Measurements from ENCODE around the gene ELANE.
"Not testable (repeated sequence)": the region's sequence is repeated elsewhere in the genome, so short reads cannot be mapped to it uniquely, and the experiment has no call there.

The ELANE gene

DNA sequence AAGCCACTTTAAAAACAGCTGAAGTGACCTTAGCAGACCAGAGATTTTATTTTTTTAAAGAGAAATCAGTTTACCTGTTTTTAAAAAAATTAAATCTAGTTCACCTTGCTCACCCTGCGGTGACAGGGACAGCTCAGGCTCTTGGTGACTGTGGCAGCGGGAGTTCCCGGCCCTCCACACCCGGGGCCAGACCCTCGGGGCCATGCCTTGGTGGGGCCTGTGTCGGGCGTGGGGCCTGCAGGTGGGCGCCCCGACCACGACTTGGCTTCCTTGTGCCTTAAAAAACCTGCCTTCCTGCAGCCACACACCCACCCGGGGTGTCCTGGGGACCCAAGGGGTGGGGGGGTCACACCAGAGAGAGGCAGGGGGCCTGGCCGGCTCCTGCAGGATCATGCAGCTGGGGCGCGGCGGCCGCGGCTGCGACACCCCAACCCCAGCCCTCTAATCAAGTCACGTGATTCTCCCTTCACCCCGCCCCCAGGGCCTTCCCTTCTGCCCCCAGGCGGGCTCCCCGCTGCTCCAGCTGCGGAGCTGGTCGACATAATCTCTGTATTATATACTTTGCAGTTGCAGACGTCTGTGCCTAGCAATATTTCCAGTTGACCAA, 41.1 kb upstream of the ELANE start:
- H3K36me3 Mint-ChIP-seq (ENCODE audit: low read depth) = peaks cover 51% of the 10 kb centered on the region
- no peak overlapping the region for H3K4me3 Mint-ChIP-seq
- H3K27ac Mint-ChIP-seq = no peak overlapping the region
- H3K27me3 Mint-ChIP-seq (ENCODE audit: low read depth) = no peaks in the 10 kb centered on the region
- no peak for DNase-seq (ENCODE audit: low spot score)
- peaks cover 4% of the 10 kb centered on the region for H3K4me1 Mint-ChIP-seq (ENCODE audit: low read depth)
- H3K9me3 Mint-ChIP-seq = no peaks in the 10 kb centered on the region

DNA sequence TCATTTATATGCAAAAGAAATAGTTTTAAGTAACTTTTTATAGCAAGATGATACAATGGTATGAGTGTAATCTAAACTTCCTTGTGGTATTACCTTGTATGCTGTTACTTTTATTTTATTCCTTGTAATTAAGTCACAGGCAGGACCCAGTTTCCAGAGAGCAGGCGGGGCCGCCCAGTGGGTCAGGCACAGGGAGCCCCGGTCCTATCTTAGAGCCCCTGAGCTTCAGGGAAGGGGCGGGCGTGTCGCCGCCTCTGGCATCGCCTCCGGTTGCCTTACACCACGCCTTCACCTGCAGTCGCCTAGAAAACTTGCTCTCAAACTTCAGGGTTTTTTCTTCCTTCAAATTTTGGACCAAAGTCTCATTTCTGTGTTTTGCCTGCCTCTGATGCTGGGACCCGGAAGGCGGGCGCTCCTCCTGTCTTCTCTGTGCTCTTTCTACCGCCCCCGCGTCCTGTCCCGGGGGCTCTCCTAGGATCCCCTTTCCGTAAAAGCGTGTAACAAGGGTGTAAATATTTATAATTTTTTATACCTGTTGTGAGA, 40.5 kb upstream of the ELANE start:
- DNase-seq (ENCODE audit: low spot score) = no peak
- no peaks in the 10 kb centered on the region for H3K27me3 Mint-ChIP-seq (ENCODE audit: low read depth)
- H3K36me3 Mint-ChIP-seq (ENCODE audit: low read depth) = peaks cover 56% of the 10 kb centered on the region
- no peak overlapping the region for H3K27ac Mint-ChIP-seq
- peaks cover 4% of the 10 kb centered on the region for H3K4me1 Mint-ChIP-seq (ENCODE audit: low read depth)
- H3K9me3 Mint-ChIP-seq = peaks cover 4% of the 10 kb centered on the region
- H3K4me3 Mint-ChIP-seq = no peak overlapping the region

DNA sequence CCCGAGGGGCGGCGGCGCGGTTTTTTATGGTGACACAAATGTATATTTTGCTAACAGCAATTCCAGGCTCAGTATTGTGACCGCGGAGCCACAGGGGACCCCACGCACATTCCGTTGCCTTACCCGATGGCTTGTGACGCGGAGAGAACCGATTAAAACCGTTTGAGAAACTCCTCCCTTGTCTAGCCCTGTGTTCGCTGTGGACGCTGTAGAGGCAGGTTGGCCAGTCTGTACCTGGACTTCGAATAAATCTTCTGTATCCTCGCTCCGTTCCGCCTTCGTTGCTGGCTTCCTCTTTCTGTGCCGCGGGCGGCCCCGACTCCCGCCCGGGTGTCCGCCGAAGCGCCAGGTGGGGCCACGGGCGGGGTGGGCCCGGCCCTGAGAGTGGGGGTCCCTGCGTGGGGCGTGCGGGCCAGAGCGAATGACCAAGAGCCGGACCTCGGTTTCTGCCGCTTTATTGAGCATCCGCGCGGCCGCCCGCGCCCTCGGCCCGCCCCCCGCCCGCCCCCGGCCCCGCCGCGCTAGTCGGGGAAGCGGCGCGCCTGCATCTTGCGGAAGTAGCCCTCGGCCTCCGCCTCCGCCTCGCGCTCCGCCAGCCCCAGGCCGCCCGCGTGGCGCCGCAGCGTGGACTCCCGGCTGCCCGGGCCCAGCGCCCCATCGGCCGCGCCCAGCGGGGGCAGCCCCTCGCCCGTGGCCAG, 39.9 kb upstream of the ELANE start:
- no peaks in the 10 kb centered on the region for H3K27me3 Mint-ChIP-seq (ENCODE audit: low read depth)
- peaks cover 55% of the 10 kb centered on the region for H3K36me3 Mint-ChIP-seq (ENCODE audit: low read depth)
- no peak for DNase-seq (ENCODE audit: low spot score)
- H3K9me3 Mint-ChIP-seq = peaks cover 9% of the 10 kb centered on the region
- peaks cover 4% of the 10 kb centered on the region for H3K4me1 Mint-ChIP-seq (ENCODE audit: low read depth)
- no peak overlapping the region for H3K4me3 Mint-ChIP-seq
- no peak overlapping the region for H3K27ac Mint-ChIP-seq

DNA sequence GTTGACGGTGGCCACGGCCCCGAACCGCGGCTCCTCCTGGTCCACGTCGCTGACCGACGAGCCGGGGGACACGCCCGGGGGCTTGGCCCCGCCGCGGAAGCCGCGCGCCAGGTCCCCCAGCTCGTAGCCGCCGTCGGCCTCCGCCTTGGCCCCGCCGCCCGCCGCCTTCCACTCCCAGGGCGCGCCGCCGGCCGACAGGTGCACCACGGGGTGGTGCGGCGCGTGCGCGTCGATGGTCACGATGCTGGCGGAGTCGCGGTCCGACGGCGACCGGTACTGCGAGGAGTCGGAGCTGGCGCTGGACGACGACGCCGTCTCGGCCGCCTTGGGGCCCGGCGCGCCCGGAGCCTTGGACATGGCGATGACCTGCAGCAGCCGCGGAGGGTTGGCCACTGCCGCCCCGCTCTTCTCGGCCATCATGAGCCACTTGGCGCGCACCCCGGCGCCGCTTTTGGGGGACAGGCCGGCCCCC, 39.3 kb upstream of the ELANE start:
- no peaks in the 10 kb centered on the region for H3K4me1 Mint-ChIP-seq (ENCODE audit: low read depth)
- peaks cover 49% of the 10 kb centered on the region for H3K36me3 Mint-ChIP-seq (ENCODE audit: low read depth)
- peaks cover 9% of the 10 kb centered on the region for H3K9me3 Mint-ChIP-seq
- no peak for DNase-seq (ENCODE audit: low spot score)
- no peak overlapping the region for H3K4me3 Mint-ChIP-seq
- H3K27me3 Mint-ChIP-seq (ENCODE audit: low read depth) = no peaks in the 10 kb centered on the region
- no peak overlapping the region for H3K27ac Mint-ChIP-seq

DNA sequence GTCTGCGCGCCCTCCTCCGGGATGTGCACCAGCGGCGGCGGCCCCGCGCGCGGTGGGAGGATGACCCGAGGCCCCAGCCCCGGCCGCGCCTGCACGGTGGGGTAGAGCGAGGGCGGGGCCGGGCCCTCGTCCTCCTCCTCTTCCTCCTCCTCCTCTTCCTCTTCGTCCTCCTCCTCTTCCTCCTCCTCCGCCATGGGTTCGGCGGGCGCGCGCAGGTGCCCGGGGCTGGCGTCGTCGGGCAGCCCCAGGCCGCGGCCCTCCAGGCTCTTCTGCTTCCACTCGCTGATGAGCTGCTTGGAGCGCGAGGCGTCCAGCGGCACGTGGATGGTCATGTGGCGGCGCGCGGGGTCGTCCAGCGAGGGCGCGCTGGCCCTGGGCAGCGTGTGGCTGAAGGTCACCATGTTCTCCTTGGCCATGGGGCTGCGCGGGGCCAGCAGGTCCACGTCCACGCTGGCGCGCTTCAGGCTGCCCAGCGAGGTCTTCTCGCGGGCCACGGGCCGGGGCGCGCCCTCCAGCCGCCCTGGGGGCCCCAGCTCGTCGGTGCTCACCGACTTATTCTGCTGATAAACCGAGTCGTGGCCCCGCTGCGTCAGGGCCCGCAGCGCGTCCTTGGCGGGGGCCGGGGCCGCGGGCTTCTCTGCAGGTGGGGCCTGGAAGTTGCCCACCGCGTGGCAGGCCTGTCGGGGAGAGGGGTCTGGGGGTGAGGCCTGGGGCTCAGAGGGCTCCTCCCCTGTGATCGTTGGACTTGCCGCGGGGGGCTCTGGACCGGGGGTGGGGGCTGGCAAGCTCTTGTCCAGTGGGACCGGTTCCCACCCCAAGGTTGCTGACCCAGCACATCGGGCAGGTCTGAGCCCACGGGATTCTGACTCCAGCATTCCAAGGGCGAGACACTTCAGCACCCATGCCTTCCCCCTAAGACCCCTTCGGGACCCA, 38.6 kb upstream of the ELANE start:
- Mint-ChIP-seq H3K27me3 (ENCODE audit: low read depth) (no peaks in the 10 kb centered on the region), H3K27ac (no peak overlapping the region), H3K4me1 (ENCODE audit: low read depth) (no peaks in the 10 kb centered on the region), H3K4me3 (no peak overlapping the region), H3K9me3 (peaks cover 9% of the 10 kb centered on the region), H3K36me3 (ENCODE audit: low read depth) (peaks cover 45% of the 10 kb centered on the region)
- DNase-seq (ENCODE audit: low spot score) = no peak

DNA sequence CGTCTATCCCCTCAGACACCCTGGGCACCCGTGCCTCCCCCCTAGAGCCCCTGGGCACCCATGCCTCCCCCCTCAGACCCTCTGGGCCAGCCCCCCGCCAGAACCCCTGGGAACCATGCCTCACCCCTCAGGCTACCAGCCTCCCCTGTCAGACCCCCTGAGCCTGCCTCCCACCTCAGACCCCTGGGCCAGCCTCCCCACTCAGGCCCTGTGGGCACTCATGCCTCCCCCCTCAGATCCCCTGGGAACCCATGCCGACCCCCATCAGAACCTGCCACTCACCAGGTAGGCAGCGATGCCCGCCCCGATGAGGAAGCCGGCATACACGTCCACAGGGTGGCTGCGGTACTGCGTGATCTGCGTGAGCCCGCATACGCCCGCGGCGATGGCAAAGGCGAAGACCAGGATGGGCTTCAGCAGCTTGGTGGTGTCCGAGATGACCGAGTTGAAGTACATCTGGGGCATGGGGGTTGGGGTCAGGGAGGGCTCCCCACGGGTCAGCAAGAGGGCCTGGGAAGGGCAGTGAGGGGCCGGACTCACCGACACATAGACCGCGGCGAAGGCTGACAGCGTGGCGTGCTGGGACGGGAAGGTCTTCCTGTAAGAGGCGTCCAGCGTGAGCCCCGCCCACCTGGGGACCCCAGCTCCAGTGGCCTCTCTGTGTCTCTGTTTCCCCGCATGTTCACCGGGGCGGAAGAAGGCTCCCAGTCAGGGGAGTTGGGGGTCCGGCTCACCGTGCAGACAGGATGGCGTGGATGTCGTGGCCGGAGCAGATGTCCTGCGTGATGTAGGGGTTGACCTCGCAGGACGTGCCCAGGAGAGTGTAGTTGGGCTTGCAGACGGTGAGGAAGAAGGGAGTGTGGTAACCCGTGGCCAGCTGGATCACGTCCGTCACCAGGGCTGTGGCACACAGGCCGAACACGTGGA, 37.7 kb upstream of the ELANE start:
- no peaks in the 10 kb centered on the region for H3K27me3 Mint-ChIP-seq (ENCODE audit: low read depth)
- H3K4me3 Mint-ChIP-seq = no peak overlapping the region
- DNase-seq (ENCODE audit: low spot score) = no peak
- H3K9me3 Mint-ChIP-seq = peaks cover 9% of the 10 kb centered on the region
- peak overlapping the region; percentile 52 for H3K27ac Mint-ChIP-seq
- no peaks in the 10 kb centered on the region for H3K4me1 Mint-ChIP-seq (ENCODE audit: low read depth)
- peaks cover 43% of the 10 kb centered on the region for H3K36me3 Mint-ChIP-seq (ENCODE audit: low read depth)

DNA sequence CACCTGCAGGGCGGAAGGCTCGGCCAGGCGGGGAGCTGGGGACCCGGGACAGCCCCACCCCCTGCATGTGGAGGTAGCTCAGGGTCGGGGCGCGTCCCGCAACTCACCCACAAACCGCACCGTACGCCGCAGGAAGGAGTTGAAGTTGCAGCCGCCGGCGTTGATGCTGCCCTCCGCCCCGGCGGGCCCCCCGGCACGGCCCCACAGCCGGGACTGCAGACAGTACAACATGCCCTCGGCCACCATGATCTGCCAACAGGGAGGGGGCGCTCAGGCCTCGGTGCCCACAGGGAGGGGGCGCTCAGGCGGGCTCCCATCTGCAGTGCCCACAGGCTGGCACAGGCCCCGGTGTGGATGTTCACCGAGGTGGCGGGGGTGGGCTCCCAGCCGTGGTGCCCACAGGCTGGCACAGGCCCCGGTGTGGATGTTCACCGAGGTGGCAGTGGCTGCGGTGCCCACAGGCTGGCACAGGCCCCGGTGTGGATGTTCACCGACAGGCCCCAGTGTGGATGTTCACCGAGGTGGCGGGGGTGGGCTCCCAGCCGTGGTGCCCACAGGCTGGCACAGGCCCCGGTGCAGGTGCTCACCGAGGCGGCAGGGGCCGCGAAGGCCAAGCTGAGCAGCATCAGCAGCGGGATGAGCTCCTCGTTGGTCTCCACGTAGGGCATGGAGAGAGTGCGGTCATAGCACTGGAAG, 36.9 kb upstream of the ELANE start:
- Mint-ChIP-seq H3K27ac (no peak overlapping the region), H3K4me1 (ENCODE audit: low read depth) (no peaks in the 10 kb centered on the region)

DNA sequence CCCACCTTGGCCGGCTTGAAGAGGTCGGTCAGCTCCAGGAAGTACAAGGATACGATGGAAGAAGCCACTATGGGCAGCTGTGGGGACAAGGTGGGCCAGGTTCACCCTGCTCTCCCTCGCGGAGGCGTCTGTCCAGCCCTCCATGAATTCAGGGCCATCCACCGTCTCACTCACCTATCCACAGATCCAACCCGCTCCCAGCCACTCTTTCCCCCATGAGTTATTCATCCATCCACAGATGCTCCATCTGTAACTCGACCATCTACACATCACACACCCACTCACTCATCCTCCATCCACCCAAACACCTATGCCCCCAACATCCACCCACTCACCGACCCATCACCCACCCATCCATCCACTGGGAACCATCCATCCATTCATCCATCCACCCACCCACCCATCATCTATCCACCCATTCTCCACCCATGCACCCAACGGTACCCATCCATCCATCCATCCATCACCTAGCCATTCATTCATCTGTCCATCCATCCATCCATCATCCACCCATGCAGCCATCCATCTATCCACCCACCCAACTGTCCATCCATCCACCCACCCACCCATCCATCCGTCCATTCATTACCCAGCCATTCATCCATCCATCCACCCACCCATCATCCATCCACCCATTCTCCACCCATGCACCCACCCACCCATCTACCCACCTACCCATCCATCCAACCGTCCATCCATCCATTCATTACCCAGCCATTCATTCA, 36.2 kb upstream of the ELANE start:
- Mint-ChIP-seq H3K4me3 (no peak overlapping the region), H3K27ac (peak overlapping the region; percentile 60), H3K36me3 (ENCODE audit: low read depth) (peaks cover 33% of the 10 kb centered on the region)

More for the DNA sequence above, 36.9 kb upstream of the ELANE start:
- peaks cover 9% of the 10 kb centered on the region for H3K9me3 Mint-ChIP-seq
- no peak overlapping the region for H3K4me3 Mint-ChIP-seq
- DNase-seq (ENCODE audit: low spot score) = no peak
- H3K27me3 Mint-ChIP-seq (ENCODE audit: low read depth) = peaks cover 8% of the 10 kb centered on the region
- H3K36me3 Mint-ChIP-seq (ENCODE audit: low read depth) = peaks cover 36% of the 10 kb centered on the region

DNA sequence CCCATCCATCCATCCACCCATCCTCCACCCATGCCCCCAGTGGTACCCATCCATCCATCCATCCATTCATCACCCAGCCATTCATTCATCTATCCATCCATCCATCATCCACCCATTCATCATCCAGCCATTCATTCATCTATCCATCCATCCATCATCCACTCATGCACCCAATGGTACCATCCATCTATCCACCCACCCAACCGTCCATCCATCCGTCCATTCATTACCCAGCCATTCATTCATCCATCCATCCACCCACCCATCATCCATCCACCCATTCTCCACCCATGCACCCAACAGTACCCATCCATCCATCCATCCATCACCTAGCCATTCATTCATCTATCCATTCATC, 35.6 kb upstream of the ELANE start:
- Mint-ChIP-seq H3K36me3 (ENCODE audit: low read depth) (peaks cover 30% of the 10 kb centered on the region), H3K4me1 (ENCODE audit: low read depth) (no peaks in the 10 kb centered on the region), H3K27me3 (ENCODE audit: low read depth) (peaks cover 13% of the 10 kb centered on the region), H3K27ac (no peak overlapping the region), H3K9me3 (peaks cover 9% of the 10 kb centered on the region), H3K4me3 (no peak overlapping the region)
- DNase-seq (ENCODE audit: low spot score) = no peak

More for the DNA sequence above, 36.2 kb upstream of the ELANE start:
- peaks cover 9% of the 10 kb centered on the region for H3K9me3 Mint-ChIP-seq
- H3K27me3 Mint-ChIP-seq (ENCODE audit: low read depth) = peaks cover 13% of the 10 kb centered on the region
- no peak for DNase-seq (ENCODE audit: low spot score)
- no peaks in the 10 kb centered on the region for H3K4me1 Mint-ChIP-seq (ENCODE audit: low read depth)

DNA sequence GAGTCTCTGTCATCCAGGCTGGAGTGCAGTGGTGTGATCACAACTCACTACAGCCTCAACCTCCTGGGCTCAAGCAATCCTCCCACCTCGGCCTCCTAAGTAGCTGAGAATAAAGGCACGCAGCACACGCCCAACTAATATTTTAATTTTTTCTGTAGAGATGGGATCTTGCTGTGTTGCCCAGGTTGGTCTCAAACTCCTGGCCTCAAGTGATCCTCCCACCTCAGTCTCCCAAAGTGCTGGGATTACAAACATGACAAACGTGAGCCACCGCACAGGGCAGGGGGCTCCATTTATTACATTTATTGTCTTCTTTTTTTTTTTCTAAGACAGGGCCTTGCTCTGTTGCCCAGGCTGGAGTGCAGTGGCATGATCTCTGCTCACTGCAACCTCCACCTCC, 31.9 kb upstream of the ELANE start:
- H3K36me3 Mint-ChIP-seq (ENCODE audit: low read depth) = peaks cover 12% of the 10 kb centered on the region
- not testable (repeated sequence) for H3K27ac Mint-ChIP-seq

DNA sequence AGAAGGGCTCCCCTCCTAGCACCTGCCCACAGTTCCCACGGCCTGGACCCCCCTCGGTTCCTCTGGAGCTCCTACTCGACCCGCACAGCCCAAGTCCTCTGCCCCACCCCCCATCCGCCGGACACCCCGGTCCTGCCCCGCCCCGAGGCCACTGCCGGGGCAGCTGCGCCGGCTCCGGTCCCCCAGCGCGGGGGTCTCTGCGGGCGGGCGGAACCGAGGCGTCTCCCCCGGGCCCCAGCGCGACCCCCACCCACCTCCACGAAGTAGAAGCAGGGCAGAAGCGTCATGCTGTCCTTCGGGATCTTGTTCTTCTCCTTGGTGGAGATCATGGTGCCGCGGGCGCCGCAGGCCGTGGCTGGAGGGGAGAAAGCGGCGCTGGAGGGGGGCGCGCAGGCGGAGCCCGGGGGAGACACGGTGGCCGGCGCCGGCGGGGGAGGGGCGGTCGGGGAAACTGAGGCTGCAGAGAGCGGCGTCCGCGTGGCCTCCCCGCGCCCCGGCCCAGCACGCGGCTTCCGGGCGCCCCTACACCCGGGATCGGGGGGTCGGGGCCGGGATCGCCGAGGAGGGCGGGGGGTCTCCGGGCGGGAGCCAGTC, 30.8 kb upstream of the ELANE start:
- Mint-ChIP-seq H3K27me3 (ENCODE audit: low read depth) (peaks cover 28% of the 10 kb centered on the region), H3K36me3 (ENCODE audit: low read depth) (peaks cover 6% of the 10 kb centered on the region), H3K27ac (no peak overlapping the region), H3K4me3 (no peak overlapping the region), H3K9me3 (peaks cover 7% of the 10 kb centered on the region), H3K4me1 (ENCODE audit: low read depth) (no peaks in the 10 kb centered on the region)
- no peak for DNase-seq (ENCODE audit: low spot score)

More for the DNA sequence above, 31.9 kb upstream of the ELANE start:
- peaks cover 28% of the 10 kb centered on the region for H3K27me3 Mint-ChIP-seq (ENCODE audit: low read depth)
- not testable (repeated sequence) for H3K9me3 Mint-ChIP-seq; H3K4me1 Mint-ChIP-seq (ENCODE audit: low read depth); DNase-seq (ENCODE audit: low spot score); H3K4me3 Mint-ChIP-seq

Data from T-helper 2 cell treated with Interferon-gamma antibody and Interleukin-4, amounts not matched to agents 5 μg/mL and 100 μg/mL, for 36 hours (primary cell).